SH-SY5Y (cell line): Measurements from ENCODE around the gene SAMD1.

Experiments used
- GATA2 ChIP-seq: IDR thresholded peaks from 2 replicates; pipeline ENCODE4 v1.6.1; 2011; ENCODE audit warnings: mild to moderate bottlenecking, low read depth, low read length
- GATA3 ChIP-seq: IDR thresholded peaks from 2 replicates; pipeline ENCODE4 v1.6.1; 2011; ENCODE audit warnings: low read depth, mild to moderate bottlenecking, low read length, moderate library complexity

SAMD1 gene

DNA sequence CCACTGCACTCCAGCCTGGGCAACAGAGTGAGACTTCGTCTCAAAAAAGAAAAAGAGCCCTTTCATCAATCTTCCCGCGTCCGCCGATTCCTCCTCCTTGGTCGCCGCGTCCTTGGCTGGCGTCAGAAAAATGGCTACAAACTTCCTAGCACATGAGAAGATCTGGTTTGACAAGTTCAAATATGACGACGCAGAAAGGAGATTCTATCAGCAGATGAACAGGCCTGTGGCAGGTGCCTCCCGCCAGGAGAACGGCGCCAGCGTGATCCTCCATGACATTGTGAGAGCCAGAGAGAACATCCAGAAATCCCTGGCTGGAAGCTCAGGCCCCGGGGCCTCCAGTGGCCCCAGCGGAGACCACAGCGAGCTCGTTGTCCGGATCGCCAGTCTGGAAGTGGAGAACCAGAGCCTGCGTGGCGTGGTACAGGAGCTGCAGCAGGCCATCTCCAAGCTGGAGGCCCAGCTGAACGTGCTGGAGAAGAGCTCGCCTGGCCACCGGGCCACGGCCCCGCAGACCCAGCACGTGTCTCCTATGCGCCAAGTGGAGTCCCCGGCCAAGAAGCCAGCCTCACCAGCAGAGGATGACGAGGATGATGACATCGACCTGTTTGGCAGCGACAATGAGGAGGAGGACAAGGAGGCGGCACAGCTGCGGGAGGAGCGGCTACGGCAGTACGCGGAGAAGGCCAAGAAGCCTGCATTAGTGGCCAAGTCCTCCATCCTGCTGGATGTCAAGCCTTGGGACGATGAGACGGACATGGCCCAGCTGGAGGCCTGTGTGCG, 20.1 kb downstream of the SAMD1 start:
- no peak for TF ChIP-seq GATA2
- no peak for TF ChIP-seq GATA3

- TF ChIP-seq GATA3 = no peak
- TF ChIP-seq GATA2 = no peak
Observed at GRCh38 chr19:14066134-14066533, 24.4 kb downstream of the SAMD1 start.

GRCh38 chr19:14063105-14063504, 27.4 kb downstream of the SAMD1 start:
- TF ChIP-seq GATA3 = no peak
- no peak for TF ChIP-seq GATA2

DNA sequence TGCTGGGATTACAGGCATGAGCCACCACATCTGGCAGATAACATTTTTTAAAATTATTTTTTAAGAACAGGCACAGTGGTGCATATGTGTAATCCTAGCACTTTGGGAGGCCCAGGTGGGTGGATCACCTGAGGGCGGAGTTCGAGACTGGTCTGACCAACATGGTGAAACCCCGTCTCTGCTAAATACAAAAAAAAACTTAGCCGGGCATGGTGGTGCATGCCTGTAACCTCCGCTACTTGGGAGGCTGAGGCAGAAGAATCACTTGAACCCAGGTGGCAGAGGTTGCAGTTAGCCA, 28.0 kb downstream of the SAMD1 start:
- TF ChIP-seq GATA3 = no peak

- TF ChIP-seq GATA2 (no peak), GATA3 (no peak)
Observed at GRCh38 chr19:14061751-14062557, 28.6 kb downstream of the SAMD1 start, which contains the start of gene PALM3. TSS of gene PALM3 (minus strand) at chr19:14062076. CDS start at chr19:14061980, 96 bp downstream.

- no peak for TF ChIP-seq GATA3
- no peak for TF ChIP-seq GATA2
Observed at GRCh38 chr19:14061081-14061749, 29.3 kb downstream of the SAMD1 start.

DNA sequence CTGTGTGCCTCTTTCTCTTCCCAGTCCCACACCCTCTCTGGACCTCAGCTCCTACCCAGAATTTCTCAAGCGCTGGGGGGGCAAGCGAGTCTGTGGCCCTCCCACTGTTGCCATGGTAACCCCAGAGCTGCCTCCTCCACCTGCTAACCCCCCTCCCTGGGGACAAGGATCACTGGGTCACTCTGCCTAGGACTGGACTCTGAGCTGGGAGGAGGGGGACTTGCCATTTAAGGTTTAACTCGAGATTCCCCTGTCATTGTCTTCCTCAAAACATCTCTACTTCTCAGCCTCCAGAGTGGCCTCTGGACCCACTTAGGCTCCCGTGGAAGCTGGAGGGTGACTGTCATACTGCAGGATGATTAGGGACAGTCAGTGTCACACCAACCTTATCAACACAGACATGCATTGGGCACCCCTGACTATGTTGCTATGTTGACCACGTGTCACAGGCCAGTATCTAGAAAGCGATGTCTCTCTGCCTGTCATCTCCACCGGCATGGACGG, 30.8 kb downstream of the SAMD1 start:
- TF ChIP-seq GATA3 (no peak), GATA2 (no peak)

- TF ChIP-seq GATA2 (no peak), GATA3 (no peak)
Observed at GRCh38 chr19:14059093-14059480, 31.5 kb downstream of the SAMD1 start.

- TF ChIP-seq GATA2 (peak; percentile 44; the same call in 1 of the 2 replicates), GATA3 (no peak)
Observed at GRCh38 chr19:14058182-14059092, 32.1 kb downstream of the SAMD1 start.

DNA sequence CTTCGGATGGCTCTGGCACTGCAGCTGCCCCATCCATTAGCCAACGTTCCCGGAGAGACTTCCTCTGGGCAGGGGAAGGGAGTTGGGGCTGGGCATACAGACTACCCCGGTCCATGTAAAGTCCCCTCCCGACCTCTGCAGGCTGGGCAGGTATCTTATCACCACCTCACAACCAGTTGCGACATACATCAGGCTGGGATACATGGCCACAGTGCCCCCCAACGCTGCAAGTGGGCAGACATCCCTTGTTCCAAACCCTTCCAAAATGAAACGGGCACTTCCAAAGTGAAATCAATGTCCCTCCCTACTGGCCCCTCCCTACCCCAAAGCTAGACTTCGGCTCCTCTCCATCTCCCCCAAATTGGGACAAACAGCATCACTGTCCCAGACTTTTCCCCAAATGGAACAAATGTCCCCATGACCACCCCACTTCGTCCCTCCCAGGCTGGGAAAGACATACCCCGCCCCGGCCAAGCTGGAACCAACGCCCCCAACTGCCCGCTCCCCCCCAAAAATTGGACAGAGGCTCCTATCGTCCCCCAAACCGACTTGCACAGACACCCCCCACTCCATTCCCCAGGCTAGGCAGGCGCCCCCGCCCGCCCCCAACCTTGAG, 33.7 kb downstream of the SAMD1 start:
- no peak for TF ChIP-seq GATA3
- TF ChIP-seq GATA2 = no peak

GRCh38 chr19:14056069-14056666, 34.4 kb downstream of the SAMD1 start:
- TF ChIP-seq GATA2 (no peak), GATA3 (no peak)

DNA sequence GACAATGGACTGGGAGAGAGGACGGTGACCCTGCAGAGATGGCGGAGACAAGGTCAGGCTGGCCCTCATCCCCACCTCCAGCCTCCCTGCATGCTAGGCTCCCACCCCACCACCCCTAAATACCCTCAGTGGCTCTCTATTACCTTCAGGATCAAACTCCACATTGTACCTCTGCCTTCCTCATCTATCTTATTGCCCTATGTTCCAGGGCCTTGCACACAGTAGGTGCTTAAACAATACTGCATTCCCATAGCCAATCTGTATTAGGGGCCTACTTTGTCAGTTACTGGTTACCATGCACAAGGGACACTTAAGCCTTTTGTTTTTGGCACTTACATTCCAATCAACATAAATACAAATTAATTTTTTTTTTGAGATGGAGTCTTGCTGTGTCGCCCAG, 35.2 kb downstream of the SAMD1 start:
- TF ChIP-seq GATA2 (no peak), GATA3 (no peak)

DNA sequence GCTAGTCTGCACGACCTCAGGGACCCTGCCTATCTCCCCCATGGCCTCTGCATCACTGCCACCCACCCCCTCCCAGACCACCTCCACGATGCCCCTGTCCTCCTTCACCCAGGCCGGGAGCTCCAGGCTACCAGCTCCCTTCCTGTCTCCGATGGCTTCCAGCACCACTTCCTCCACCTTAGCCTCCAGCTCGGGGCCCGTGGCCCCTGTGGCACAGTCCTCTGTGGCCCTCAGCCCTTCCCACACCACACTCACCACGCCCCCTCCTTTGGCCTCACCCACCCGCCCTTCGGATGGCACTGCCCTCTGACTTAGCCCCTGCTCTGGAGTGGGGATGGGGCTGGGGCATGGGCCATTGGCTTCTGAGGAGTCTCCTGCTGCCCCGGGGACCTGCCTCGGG, 35.8 kb downstream of the SAMD1 start:
- TF ChIP-seq GATA2 = no peak
- TF ChIP-seq GATA3 = no peak
